ENCODE results near the gene REEP1.

The REEP1 gene

DNA sequence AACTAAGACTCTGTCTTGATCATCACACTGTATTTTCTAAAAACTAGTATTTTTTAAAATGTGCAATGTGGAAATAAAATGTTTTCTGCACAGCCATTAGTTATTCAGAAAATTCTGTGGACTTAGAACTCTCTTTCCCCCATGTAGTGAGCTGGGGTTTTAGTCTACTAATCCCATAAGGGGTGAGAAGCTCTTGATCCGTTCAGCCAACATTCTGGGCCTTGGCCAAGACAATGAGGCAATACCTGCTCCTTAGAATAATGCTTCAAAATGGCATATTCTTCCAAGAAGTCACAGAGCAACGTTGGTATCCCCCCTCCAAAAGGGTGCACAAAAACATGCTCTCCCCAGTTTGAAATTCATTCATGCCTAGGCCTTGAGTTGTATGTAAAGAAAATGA lies 4.0 kb downstream of the REEP1 start:
- no peak overlapping the region for H2BK5ac ChIP-seq (ENCODE audit: low read length)
- no peak overlapping the region for H3K23ac ChIP-seq (ENCODE audit: low read depth, low read length, poor library complexity)
- no peak for DNase-seq (ENCODE audit: low spot score)
- no peak overlapping the region for H3K4ac ChIP-seq (ENCODE audit: low read length)
- peaks cover 8% of the 10 kb centered on the region in 2 donors for H3K4me1 ChIP-seq (ENCODE audit: control insufficient read depth in 2 of 2, insufficient read depth in 1 of 2, low read depth in 1 of 2, low read length in 2 of 2)
- H3K18ac ChIP-seq (ENCODE audit: low read length) = no peak overlapping the region
- no peak overlapping the region for H3K4me3 ChIP-seq (ENCODE audit: low read length in 2 of 2)
- no CpG with 5 or more reads among the region's 2 CpGs for WGBS, 2 donors (ENCODE audit: extremely low coverage in 2 of 2, insufficient read length in 2 of 2, insufficient replicate concordance in 1 of 2)
- H4K8ac ChIP-seq (ENCODE audit: low read depth, low read length) = no peak overlapping the region
- H3K27me3 ChIP-seq (ENCODE audit: control insufficient read depth in 3 of 3, insufficient read depth in 3 of 3, low read depth in 1 of 3, low read length in 3 of 3) = peaks cover 4 to 60% (median 23%) of the 10 kb centered on the region in 3 experiments
- no peak overlapping the region for H3K14ac ChIP-seq (ENCODE audit: low read length)
- peaks cover 0 to 2% of the 10 kb centered on the region in 2 donors for H3K9me3 ChIP-seq (replicated peaks in 1 of 2; ENCODE audit: control insufficient read depth in 2 of 2, insufficient read depth in 1 of 2, low read depth in 1 of 2, low read length in 2 of 2)
- no peak overlapping the region for H3K4me2 ChIP-seq (ENCODE audit: insufficient read depth, low read length, poor library complexity, severe bottlenecking)
- H2BK120ac ChIP-seq (ENCODE audit: low read depth, low read length) = no peak overlapping the region
- H2AK5ac ChIP-seq (ENCODE audit: low read depth, low read length) = no peak overlapping the region
- no peak overlapping the region for H3K27ac ChIP-seq (replicated peaks; ENCODE audit: low read length)
- no peak overlapping the region for H2BK15ac ChIP-seq (ENCODE audit: low read length)
- no peak overlapping the region for H3K9ac ChIP-seq (ENCODE audit: low read depth, low read length, poor library complexity)
- H3K36me3 ChIP-seq (replicated peaks in 1 of 2; ENCODE audit: control insufficient read depth in 2 of 2, insufficient read depth in 2 of 2, low read length in 2 of 2) = no peaks in the 10 kb centered on the region
- H2BK12ac ChIP-seq (ENCODE audit: low read length) = no peak overlapping the region
- H2AFZ ChIP-seq (ENCODE audit: low read length) = no peak overlapping the region
- H3K79me1 ChIP-seq (ENCODE audit: low read depth, low read length) = no peaks in the 10 kb centered on the region
- no peak overlapping the region for H4K91ac ChIP-seq (ENCODE audit: low read depth, low read length, poor library complexity)

DNA sequence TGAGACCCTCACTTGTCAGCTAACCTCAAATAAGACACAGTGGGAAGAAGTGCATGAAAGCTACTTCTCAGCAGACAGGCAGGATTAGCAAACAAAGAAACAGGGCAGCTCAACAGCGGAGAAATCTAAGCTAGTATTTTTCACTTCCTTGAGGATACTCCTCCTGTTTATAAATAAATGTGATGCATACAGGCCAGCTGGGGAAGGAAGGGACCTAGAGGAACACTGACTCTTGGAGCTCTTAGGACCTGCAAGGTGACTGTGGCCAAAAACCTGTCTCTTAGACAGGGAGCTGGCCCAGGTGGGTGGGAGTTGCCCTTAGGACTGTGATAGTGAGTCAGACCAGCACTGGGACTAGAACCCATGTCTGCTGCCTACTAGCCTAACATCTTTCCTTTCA lies 4.8 kb downstream of the REEP1 start:
- no peak for DNase-seq (ENCODE audit: low spot score)
- Histone ChIP-seq H3K36me3 (replicated peaks in 1 of 2; ENCODE audit: control insufficient read depth in 2 of 2, insufficient read depth in 2 of 2, low read length in 2 of 2) (no peaks in the 10 kb centered on the region), H4K91ac (ENCODE audit: low read depth, low read length, poor library complexity) (no peak overlapping the region), H3K4me1 (ENCODE audit: control insufficient read depth in 2 of 2, insufficient read depth in 1 of 2, low read depth in 1 of 2, low read length in 2 of 2) (peaks cover 6% of the 10 kb centered on the region in 2 donors), H3K9ac (ENCODE audit: low read depth, low read length, poor library complexity) (no peak overlapping the region), H3K27ac (replicated peaks; ENCODE audit: low read length) (no peak overlapping the region), H3K4me3 (ENCODE audit: low read length in 2 of 2) (no peak overlapping the region), H2BK5ac (ENCODE audit: low read length) (no peak overlapping the region), H3K27me3 (ENCODE audit: control insufficient read depth in 3 of 3, insufficient read depth in 3 of 3, low read depth in 1 of 3, low read length in 3 of 3) (peaks cover 4 to 53% (median 16%) of the 10 kb centered on the region in 3 experiments), H4K8ac (ENCODE audit: low read depth, low read length) (no peak overlapping the region), H2AK5ac (ENCODE audit: low read depth, low read length) (no peak overlapping the region), H2BK120ac (ENCODE audit: low read depth, low read length) (no peak overlapping the region), H2AFZ (ENCODE audit: low read length) (no peak overlapping the region), H3K14ac (ENCODE audit: low read length) (no peak overlapping the region), H3K4me2 (ENCODE audit: insufficient read depth, low read length, poor library complexity, severe bottlenecking) (no peak overlapping the region), H2BK15ac (ENCODE audit: low read length) (no peak overlapping the region), H3K9me3 (replicated peaks in 1 of 2; ENCODE audit: control insufficient read depth in 2 of 2, insufficient read depth in 1 of 2, low read depth in 1 of 2, low read length in 2 of 2) (peaks cover 0 to 2% of the 10 kb centered on the region in 2 donors), H3K4ac (ENCODE audit: low read length) (no peak overlapping the region), H2BK12ac (ENCODE audit: low read length) (no peak overlapping the region), H3K23ac (ENCODE audit: low read depth, low read length, poor library complexity) (no peak overlapping the region), H3K79me1 (ENCODE audit: low read depth, low read length) (no peaks in the 10 kb centered on the region), H3K18ac (ENCODE audit: low read length) (no peak overlapping the region)
- no CpG with 5 or more reads among the region's 1 CpG for WGBS, 2 donors (ENCODE audit: extremely low coverage in 2 of 2, insufficient read length in 2 of 2, insufficient replicate concordance in 1 of 2)

DNA sequence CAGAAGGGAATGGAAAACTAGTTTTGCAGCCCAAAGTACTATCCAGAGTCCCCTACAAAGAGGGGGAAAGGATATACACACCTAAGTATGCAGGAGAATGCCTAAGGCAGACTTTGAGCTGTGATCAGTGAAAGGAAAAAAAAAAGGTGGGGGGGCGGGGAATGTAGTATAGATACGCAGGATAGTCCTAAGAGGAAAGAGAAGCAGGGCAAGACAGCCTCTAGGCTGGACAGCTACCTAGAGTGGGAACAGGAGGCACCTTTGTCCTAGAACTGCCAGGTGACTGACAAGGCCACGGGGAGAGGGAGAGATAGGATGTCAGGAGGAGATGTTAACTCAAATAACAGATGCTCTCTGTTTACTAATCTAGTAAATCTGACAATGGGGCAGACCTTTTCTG lies 6.0 kb downstream of the REEP1 start:
- Histone ChIP-seq H2AK5ac (ENCODE audit: low read depth, low read length) (no peak overlapping the region), H3K4ac (ENCODE audit: low read length) (no peak overlapping the region), H3K27me3 (ENCODE audit: control insufficient read depth in 3 of 3, insufficient read depth in 3 of 3, low read depth in 1 of 3, low read length in 3 of 3) (peaks cover 4 to 45% (median 9%) of the 10 kb centered on the region in 3 experiments), H4K91ac (ENCODE audit: low read depth, low read length, poor library complexity) (no peak overlapping the region), H2BK120ac (ENCODE audit: low read depth, low read length) (no peak overlapping the region), H3K9me3 (replicated peaks in 1 of 2; ENCODE audit: control insufficient read depth in 2 of 2, insufficient read depth in 1 of 2, low read depth in 1 of 2, low read length in 2 of 2) (peaks cover 0 to 2% of the 10 kb centered on the region in 2 donors), H2BK12ac (ENCODE audit: low read length) (no peak overlapping the region), H3K79me1 (ENCODE audit: low read depth, low read length) (no peaks in the 10 kb centered on the region), H2AFZ (ENCODE audit: low read length) (no peak overlapping the region), H3K27ac (replicated peaks; ENCODE audit: low read length) (no peak overlapping the region), H3K23ac (ENCODE audit: low read depth, low read length, poor library complexity) (no peak overlapping the region), H2BK15ac (ENCODE audit: low read length) (no peak overlapping the region), H3K4me1 (ENCODE audit: control insufficient read depth in 2 of 2, insufficient read depth in 1 of 2, low read depth in 1 of 2, low read length in 2 of 2) (peaks cover under 1 to 3% of the 10 kb centered on the region in 2 donors), H4K8ac (ENCODE audit: low read depth, low read length) (no peak overlapping the region), H3K4me3 (ENCODE audit: low read length in 2 of 2) (no peak overlapping the region), H3K9ac (ENCODE audit: low read depth, low read length, poor library complexity) (no peak overlapping the region), H2BK5ac (ENCODE audit: low read length) (no peak overlapping the region), H3K4me2 (ENCODE audit: insufficient read depth, low read length, poor library complexity, severe bottlenecking) (no peak overlapping the region), H3K36me3 (replicated peaks in 1 of 2; ENCODE audit: control insufficient read depth in 2 of 2, insufficient read depth in 2 of 2, low read length in 2 of 2) (no peaks in the 10 kb centered on the region), H3K18ac (ENCODE audit: low read length) (no peak overlapping the region), H3K14ac (ENCODE audit: low read length) (no peak overlapping the region)
- WGBS, 2 donors (ENCODE audit: extremely low coverage in 2 of 2, insufficient read length in 2 of 2, insufficient replicate concordance in 1 of 2) = no CpG with 5 or more reads among the region's 3 CpGs
- DNase-seq (ENCODE audit: low spot score) = no peak

DNA sequence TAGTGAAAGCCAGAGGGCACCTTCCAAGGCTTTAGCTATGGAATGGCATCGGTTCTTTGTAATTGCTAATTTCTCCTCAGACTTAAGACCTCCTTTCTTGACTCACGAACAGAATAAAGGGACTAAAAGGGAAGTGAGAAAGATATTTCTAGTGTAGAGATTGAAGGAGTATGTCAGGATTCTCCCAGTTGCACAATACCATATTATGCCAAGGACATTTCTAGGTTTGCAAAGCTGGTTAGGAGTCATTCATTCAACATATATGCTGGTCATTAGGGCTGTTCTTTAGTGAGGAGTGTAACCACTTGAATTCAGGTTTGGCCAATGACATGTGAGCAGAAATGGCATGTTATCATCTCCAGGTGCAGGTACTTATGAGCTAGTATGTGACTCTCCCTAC lies 7.4 kb downstream of the REEP1 start:
- Histone ChIP-seq H3K4me2 (ENCODE audit: insufficient read depth, low read length, poor library complexity, severe bottlenecking) (no peak overlapping the region), H3K14ac (ENCODE audit: low read length) (no peak overlapping the region), H3K4me1 (ENCODE audit: control insufficient read depth in 2 of 2, insufficient read depth in 1 of 2, low read depth in 1 of 2, low read length in 2 of 2) (peaks cover 0 to 1% of the 10 kb centered on the region in 2 donors), H2AK5ac (ENCODE audit: low read depth, low read length) (no peak overlapping the region), H3K36me3 (replicated peaks in 1 of 2; ENCODE audit: control insufficient read depth in 2 of 2, insufficient read depth in 2 of 2, low read length in 2 of 2) (no peaks in the 10 kb centered on the region), H2BK5ac (ENCODE audit: low read length) (no peak overlapping the region), H2BK120ac (ENCODE audit: low read depth, low read length) (no peak overlapping the region), H3K27ac (replicated peaks; ENCODE audit: low read length) (no peak overlapping the region), H4K8ac (ENCODE audit: low read depth, low read length) (no peak overlapping the region), H3K4me3 (ENCODE audit: low read length in 2 of 2) (no peak overlapping the region), H2BK15ac (ENCODE audit: low read length) (no peak overlapping the region), H2BK12ac (ENCODE audit: low read length) (no peak overlapping the region), H3K4ac (ENCODE audit: low read length) (no peak overlapping the region), H3K27me3 (ENCODE audit: control insufficient read depth in 3 of 3, insufficient read depth in 3 of 3, low read depth in 1 of 3, low read length in 3 of 3) (peaks cover 0 to 33% (median 4%) of the 10 kb centered on the region in 3 experiments), H3K9ac (ENCODE audit: low read depth, low read length, poor library complexity) (no peak overlapping the region), H4K91ac (ENCODE audit: low read depth, low read length, poor library complexity) (no peak overlapping the region), H3K79me1 (ENCODE audit: low read depth, low read length) (no peaks in the 10 kb centered on the region), H3K23ac (ENCODE audit: low read depth, low read length, poor library complexity) (no peak overlapping the region), H3K9me3 (replicated peaks in 1 of 2; ENCODE audit: control insufficient read depth in 2 of 2, insufficient read depth in 1 of 2, low read depth in 1 of 2, low read length in 2 of 2) (no peaks in the 10 kb centered on the region), H3K18ac (ENCODE audit: low read length) (no peak overlapping the region), H2AFZ (ENCODE audit: low read length) (no peak overlapping the region)
- DNase-seq (ENCODE audit: low spot score) = no peak
- WGBS, 2 donors (ENCODE audit: extremely low coverage in 2 of 2, insufficient read length in 2 of 2, insufficient replicate concordance in 1 of 2) = no CpG with 5 or more reads among the region's 2 CpGs
